Transverse colon (tissue), 4 donors: ENCODE measurements around the gene DOCK9.

Experiments used
- CTCF ChIP-seq, 5 experiments: fragments of 200-600 bp in 3 of 5; fragments of 450-650 bp in 2 of 5; sonication (generic) in 3 of 5; IDR thresholded peaks; 1 replicate in 2 of 5; 2 replicates in 3 of 5; pipeline ENCODE4 v1.5.1; 2016 to 2017; ENCODE audit warnings: antibody characterized with exemption in 5 of 5, inconsistent platforms in 3 of 5, mild to moderate bottlenecking in 2 of 5, moderate library complexity in 1 of 5
- POLR2A ChIP-seq: fragments of 450-650 bp; IDR thresholded peaks from one replicate; pipeline ENCODE4 v1.6.1; 2016; ENCODE audit warnings: antibody characterized with exemption, mild to moderate bottlenecking, moderate library complexity
- POLR2AphosphoS5 ChIP-seq, 3 donors: sonication (generic); formaldehyde crosslinking; IDR thresholded peaks; one replicate each; pipeline ENCODE4 v1.6.1; 2016; ENCODE audit warnings: antibody characterized with exemption in 3 of 3

GRCh38 chr13:98776644-98777043, 201.2 kb downstream of the DOCK9 start:
- TF ChIP-seq POLR2AphosphoS5 (IDR thresholded peaks at IDR 0.05) (no peak), CTCF (IDR thresholded peaks at IDR 0.05) (no peak), POLR2A (no peak)
